ENCODE results near the gene TNFRSF18.

- TF ChIP-seq CTCF (conservative IDR thresholded peaks at IDR 0.05; ENCODE audit: low read length) (no peak), EZH2phosphoT487 (IDR thresholded peaks at IDR 0.05; ENCODE audit: borderline replicate concordance, low read depth, low read length) (no peak)
These were observed 36.9 kb upstream of the TNFRSF18 start for GRCh38 chr1:1243266-1243660.

All from OCI-LY7 (cell line).